KG1 (cell line): ENCODE measurements around the gene SH3BP5L.

Source experiments
- DNase-seq: peaks from one replicate; lab custom pipeline; 2025; lab: John Stamatoyannopoulos, UW

The SH3BP5L gene

DNA sequence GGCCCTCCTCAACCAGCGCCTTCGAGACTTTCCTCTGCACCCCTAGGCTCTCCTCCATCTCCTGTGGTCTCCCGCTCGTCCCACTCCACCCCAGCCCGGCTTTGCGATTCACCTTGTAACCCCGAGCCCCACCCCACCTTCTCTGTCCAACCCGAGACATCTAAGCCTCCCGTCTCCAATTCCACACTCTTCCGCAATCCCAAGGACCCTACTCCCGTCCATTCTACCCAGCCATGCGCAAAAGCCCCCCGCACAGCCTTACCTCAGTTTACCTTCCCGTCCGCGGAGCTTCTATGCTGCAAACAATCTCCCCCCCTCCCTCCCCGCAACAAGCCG, 174 bp downstream of the SH3BP5L start:
- no peak for DNase-seq

DNA sequence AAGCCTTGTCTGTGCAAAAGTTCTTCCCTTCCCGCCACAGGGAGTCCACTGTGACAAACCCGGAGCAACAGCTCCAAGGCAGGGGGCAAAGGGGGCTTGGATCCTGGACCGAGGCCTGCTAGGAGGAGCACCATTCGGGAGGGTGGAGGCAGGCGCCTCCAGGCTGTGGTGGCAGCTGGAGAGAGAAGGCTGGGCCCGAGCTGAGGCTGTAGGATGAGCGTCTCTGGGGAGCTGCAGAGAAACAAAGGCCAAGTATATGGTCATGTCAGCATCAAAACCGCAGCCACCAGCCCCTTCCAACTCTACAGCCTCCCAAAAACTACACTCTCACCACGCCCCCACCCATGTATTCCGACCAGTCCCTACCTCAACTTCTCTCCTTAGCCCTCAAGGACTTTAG, 579 bp downstream of the SH3BP5L start:
- DNase-seq: no peak

DNA sequence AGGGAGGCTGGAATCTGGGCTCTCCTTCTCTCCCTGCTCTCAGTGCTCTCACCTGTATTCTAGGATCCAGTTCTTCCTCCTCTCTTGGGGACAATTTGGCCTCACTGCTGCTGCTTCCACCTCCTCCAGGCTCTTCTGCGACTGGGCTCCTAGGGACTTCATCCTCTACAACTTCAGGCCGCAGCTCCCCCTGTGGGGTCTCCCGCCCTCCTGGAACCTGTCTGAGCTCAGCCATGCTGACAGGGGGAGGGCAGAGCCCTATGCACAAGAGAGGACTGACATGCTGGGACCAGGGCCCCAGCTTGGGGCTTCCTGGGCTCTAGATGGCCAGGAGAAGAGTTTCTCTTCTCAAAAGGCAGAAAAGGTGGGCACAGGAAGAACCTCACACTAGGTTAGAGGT, 1.0 kb downstream of the SH3BP5L start:
- DNase-seq: no peak

DNA sequence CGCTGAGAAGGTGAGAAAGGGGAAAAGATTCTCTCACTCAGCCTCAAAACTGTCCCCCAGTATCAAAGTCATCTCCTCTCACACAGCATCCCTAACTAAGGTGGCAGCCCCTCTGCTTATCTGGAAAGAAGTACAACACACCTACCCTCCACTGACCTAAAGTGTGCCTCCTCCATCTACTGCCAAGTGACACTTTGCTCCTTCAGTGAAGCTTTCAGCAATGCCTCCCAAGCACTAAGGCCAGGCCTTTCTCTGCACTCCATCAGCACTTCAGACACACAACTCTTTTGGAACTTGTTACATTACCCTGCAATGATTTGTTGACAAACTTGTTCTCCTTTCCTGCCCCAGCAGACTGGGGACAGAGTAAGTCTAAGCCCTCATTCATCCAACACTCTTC, 1.4 kb downstream of the SH3BP5L start:
- no peak for DNase-seq

DNA sequence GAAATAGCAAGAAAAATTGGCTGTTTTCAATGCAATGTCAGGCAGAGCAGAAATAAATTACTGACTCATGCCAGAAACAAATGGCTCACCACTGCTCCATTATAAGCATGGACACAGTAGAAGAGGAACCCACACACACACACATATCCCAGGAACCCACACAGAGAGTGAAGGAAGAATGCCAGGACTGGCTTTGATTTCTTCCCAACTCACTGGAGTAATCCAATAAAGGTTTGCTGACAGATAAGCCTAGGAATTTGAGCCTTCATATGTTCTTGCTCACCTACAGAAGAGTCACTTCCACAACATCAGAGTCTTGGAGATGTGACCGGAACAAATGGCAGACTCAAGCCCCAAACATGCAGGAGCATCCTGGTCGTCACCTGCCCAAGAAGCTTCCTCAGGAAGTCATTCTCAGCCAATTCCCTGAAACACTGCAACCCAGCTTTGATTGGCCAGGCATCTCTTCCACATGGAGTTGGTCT, 2.2 kb downstream of the SH3BP5L start:
- DNase-seq: no peak

DNA sequence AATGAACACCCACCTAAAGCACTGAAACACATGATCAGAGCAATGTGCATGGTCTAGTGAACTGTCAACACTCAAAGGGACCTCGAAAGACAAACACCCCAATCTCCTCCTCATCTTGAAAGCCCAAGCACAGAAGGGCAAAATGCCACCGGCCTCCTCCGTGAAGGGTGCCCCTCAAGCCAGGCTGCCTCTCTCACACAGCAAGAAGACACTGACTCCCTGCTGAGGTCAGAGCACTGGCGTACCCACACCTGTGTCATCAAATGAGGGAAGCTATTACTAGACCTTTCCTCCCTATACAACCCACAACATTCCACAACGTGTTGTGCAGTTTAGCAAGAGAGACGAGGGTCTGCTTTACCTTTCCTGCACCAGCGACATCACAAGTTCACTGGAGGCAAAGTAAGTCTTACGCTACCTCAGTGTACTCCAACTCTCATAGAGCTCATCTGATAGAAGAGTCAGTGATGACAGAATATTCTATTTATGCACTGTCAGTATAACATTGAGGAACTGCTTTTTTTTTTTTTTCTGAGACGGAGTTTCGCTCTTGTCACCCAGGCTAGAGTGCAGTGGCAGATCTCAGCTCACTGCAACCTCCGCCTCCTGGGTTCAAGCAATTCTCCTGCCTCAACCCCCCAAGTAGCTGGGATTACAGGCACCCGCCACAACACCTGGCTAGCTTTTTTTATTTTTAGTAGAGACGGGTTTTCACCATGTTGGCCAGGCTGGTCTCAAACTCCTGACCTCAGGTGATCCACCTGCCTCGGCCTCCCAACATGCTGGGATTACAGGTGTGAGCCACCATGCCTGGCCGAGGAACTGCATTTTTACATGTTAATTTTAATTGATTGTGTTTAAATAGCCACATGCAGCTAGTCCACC, 3.3 kb downstream of the SH3BP5L start:
- no peak for DNase-seq

DNA sequence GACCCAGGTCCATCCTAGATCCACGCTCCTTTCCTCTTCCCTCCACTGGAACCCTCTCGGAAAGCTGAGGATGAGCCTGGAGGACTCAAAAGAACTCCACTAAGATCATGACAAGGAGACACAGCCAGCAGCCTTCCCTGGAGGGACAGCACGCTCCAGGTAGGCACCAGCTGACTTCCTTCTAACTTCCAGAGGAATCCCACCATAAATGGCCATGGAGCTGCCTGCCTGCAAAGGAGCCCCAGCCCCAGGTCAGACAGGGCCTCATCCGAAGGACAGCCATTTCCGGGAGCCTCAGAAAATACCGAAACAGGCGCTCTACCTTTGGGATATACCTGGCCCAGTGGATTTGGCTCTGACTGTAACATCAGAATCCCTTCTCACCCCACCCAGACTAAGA, 4.1 kb downstream of the SH3BP5L start:
- DNase-seq: no peak

DNA sequence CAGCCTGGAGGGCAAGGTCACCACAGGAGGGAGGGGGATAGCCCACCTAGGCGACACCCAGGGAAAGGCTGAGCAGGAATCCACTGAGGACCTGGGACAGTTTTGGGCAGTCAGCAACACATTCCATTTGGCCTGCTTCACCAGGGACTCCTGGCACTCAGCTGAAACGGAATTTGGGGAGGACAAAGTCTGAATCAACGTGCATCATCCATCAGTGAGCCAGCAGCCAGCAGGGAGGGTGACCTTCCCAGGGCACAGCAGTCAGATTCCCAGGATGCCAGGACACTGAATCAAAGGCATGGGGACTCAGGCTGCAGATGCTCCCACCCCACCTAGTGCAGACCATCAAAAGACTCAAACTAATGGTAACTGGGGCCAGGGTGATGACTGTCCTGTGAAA, 4.6 kb downstream of the SH3BP5L start:
- DNase-seq: no peak

DNA sequence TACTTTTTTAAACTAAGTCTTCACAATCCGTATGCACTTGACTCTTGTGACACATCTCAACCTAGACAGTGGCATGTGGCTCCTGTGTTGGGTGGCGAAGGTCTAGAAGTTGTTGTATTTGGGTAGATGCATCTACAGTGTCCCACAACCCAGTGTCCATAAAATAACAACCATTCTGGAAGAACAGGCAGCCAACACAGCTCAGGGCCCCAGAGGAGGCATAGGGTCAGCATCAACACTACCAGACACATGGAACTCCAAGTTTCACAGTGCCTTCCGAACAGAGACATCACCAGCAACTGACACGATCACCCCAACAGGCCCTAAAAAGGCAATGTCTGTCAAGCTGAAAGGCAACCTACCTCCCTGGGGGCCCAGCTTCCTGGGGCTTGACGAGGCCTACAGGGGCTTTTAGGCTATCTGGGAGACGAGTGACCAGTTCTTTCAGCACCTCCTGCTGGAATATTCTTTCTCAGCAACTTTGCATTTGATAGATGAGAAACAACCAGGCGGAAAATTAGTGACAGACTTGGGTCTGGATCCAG, 5.6 kb downstream of the SH3BP5L start:
- no peak for DNase-seq

DNA sequence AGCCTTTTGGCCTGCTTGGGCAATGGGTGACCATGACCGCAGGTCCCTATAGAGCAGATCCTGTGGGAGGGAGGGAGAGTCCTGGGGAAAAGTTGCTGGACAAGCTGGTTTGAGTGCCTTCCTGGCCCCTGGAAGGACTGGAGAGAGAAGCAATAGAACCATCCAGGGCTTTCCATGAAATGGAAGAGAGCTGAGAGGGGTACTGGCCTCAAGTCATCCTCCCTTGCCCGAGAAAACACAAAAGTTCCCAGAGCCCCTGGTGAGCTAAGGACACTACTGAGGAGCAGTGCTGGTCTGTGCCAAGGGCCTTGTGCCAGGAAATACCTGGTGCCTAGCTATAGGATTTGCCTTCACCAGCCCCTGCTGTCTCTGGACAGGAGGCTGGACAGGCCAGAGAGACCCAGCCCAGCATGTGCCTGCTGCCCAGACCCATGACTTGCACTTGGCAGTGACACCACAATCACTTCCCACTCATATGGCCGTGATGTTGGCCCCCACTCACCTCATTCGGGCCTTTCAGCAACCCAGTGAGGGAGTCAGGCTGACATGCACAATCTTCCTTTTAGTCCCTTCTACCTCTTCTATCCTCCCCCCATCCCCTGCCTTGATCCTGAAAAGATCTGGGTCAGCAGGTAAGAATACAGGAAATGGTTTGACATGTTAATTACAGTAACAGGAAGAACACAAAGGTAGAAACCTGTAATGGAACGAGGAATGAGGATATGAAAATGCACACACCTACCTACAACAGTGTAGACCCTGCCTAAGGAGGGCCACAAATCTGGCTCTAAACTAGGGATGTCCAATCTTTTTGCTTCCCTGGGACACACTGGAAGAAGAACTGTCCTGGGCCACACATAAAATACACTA, 7.0 kb downstream of the SH3BP5L start:
- DNase-seq: no peak

DNA sequence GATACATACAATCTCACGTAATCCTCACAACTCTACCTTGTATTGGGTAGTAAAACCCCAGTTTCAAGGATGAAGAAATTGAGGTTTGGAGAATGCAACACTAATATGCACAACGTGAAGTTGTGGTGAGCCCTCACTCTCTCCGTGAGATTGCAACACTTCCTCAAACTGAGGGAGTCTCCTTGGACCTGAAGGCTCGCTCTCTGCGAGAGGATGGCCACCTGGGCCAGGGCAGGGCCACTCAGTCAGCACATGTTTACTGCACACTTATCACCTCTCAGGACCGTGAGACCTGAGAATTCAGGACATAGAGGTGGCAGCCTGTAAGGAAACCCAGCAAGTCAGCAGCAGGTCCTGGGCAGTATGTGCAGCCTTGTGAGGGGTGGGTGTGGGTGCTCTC, 8.7 kb downstream of the SH3BP5L start:
- DNase-seq: peak; percentile 69

DNA sequence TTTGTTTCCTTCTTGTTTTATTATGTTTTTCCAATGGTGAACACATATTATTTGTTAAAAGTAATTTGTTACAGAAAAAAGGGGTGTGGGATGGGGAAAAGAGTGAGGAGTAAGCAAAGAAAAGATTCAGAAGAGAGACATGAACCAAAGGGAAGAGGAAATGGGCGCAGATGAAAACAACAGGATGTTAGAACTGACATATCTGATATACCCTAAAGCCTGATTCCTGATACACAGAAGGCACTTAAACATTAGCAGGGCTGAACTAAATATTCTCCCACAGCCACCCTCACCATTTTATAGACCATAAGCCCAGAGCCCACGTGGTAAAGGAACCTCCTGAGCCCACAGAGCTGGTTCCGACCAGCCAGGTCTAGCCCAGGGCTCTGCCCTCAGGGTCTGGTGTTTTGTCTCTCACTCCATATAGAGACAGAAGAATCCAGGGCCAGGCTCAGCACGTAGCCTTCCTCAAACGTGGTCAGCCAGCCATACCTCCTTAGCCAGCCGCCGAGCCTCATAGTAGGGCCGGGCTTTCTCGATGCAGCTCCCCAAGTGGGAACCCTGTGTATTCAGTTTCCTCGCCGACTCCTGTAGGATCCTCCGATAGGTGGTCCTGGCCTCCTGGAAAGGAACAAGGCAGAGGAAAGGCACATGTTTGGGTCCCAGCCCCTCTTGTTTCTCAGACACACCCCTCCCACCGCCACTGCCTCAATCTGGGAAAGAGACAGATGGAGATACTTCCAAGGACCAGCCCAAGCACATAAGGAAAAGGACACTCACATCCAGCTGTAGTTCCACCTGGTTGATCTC, 9.5 kb downstream of the SH3BP5L start:
- DNase-seq: no peak

DNA sequence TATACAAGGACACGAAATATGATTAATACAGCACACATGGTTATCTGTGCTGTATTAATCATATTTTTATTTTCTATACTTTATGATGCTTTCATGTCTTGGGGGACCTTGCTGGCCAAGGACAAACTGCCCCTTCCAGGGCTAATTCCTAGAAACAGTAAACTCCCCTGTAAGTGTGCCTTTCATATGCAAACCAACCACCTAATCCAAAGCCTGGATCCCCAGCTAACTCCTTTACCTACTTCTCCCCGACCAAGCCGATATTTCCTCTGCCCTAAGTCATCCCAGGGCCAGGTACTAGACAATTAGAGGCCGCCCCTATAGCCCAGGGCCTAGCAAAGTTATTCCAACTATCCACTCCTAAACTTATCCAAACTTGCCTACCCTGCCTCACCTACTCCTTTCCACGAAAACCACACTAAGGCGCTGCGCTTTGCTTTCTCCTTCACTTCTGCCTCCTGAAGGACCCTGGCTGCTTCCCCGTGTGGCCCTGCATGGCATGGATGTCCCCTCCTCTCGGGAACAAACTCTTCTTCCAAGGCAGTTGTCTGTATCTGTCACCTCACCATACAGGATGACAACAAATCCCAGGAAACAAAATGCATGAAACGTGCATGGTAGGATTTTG, 10.2 kb downstream of the SH3BP5L start:
- DNase-seq: no peak

DNA sequence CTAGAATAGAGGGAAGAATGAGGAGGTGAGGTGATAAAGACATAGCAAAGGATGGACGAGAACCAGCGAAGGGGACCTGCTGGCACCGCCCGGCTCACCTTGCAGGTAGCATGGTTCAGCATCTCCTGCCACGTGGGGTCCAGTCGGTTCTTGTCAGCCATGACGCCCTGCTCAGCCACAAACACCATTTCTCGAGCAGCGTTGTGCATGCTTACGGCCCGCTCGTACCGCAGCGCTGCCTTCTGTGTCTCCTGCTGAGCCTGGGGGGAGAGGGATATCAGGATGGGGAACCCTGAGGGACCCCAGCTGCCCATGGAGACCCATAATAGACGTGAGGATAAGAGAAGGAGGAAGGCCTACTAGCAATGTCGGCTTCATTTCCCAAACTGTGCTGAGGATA, 11.4 kb downstream of the SH3BP5L start:
- no peak for DNase-seq

DNA sequence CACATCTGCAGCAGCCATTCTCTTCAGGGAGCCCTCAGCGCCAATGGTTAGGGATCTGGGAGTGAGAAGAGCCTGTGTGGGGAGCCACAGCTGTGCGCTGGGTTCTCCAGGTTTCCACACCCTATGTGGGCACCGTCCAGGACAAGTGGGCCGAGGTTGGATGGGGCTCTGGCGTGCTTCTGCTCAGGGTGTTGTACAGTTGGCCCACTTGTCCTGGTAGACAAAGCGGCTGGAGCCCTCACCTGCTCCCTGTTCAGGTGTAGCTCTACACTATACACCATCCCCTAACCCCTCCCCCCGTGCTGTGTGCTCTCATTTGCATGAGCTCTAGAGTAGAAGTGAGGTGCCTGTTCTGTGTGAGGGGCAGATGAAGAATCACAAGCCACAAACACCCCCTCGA, 12.2 kb downstream of the SH3BP5L start:
- no peak for DNase-seq

DNA sequence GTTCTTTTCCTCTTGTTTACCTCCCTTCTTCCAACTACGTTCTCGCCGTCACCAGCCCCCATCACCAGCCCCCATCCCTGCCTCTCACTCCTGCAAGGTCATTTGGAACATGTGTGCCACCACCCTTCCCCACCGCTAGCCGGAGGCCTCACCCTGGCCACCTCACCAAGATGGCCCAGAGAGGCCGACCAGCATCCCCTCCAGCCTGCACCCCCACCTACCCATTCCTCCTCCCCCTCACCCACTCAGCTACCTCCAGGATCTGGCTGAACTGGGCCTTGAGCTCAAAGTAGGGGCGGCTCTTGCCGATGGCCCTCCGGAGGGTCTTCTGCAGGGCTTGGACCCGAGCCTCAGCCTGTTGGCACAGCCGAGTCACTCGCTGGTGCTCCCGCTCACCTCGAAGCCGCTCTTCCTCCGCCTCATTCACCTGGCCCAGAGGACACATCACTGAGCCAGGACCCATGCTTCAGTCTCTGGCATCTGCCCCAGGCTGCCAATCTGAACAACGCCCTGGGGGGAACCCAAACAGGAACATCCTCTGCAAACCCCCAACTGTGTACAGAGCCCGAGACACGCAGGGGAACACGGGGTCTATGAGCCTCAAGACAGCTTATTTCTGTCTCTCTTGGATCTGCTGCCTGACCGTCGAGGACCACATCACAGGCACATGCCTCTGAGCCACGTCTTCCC, 12.8 kb downstream of the SH3BP5L start:
- no peak for DNase-seq

DNA sequence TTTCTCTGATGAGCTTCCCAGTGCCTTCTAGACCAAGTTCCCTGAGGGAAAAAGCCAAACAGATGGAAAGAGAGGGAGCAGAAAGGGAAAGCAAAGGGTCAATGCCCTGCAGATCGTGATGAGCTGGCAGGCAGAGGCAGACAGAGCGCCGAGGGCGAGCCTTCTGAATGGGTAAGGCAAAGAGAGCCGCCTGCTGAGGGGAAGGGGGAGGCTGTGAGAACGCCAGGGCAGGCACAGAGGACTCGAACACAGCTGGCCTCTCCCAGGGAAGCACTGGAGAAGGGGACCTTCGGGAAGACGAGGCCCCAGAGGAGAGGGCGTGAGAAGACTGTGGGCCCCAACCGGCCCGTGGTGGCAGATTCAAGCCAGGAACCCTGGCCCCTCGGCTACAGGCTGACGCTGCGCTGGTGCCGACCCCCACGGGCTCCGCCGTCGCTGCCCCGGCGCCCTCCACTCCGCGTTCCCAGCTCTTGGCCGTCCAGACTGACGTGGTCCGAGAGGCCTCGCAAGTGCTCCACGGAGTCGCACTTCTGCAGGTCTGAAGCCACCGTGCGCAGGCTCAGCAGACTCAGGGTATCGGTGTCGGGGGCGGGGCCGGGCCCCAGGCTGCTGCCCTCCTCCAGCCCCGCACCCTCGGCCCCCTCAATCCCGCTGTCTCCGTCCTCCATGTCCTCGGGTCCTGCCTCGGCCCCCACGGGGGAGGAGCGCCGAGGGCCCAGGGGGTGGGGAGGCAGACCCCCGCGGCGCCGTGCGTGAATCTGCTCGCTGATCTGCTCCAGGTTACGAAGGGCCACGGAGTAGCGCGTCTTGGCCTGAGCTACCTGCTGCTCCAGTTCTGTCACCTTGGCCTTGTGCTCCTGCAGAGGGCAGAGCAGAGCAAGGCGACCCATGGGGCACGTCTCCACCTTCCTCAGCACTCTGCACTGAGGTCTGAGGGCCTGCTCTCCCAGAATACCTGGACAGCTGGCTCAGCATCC, 13.9 kb downstream of the SH3BP5L start:
- no peak for DNase-seq

DNA sequence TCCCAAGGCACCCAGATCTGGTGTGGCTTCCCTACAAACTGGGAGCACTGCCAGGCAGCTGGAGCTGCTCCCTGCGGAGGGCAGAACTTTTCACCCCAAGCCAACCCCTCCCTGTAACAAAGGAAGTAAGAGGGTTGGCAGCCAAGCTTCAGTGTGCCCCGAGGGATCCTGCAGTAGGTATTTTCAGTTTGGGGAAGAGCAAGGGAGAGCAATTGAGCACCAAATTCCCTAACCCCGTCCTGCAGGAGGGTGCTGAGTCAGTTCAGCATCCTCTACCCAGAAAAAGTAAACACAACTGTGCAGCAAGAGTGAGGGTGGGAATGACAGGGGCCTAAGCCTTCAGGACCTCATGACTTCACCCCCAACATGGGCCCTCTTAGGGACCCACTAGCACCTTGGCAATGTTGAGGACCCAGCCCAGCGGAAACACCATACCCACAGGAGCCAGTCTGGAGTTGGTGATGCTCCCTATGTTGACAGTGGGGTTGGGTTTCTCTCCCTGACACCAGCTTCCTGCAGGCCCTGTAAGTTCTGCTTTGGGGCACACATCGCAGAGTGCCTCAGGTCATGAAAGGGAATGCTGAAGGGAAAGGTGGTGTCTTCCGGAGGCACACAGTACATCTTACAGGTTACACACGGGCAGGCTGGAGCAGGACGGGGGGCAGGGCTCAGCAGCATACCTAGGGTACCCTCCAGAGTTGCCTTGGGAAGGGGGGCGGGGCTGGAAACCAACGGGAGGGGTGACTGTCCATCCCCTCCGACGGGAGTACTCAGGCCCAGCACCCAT, 14.8 kb downstream of the SH3BP5L start:
- no peak for DNase-seq
